HCT116 (cell line): Measurements from ENCODE around the gene CHFR. TPM values are rescaled to one million over a fixed set of nuclear protein-coding genes. Genes with fewer than 3 reads are reported as not detected.
"Not testable (repeated sequence)": the region's sequence is repeated elsewhere in the genome, so short reads cannot be mapped to it uniquely, and the experiment has no call there.

Experiments
- ATAC-seq: fragments of 200-7000 bp; cut with Tn5 transposase; 2 replicates; pipeline ENCODE4 v1.9.1; 2020; ENCODE audit warnings: mild to moderate bottlenecking, moderate library complexity
- BruUV-seq: library from RNA; stranded (reverse); fragments of 400-500 nt; replicated peaks from 2 replicates; lab custom pipeline; 2021; lab: Mats Ljungman, UMichigan
- CTCF ChIA-PET: fragments of 300-600 bp; sonication (Branson Sonifier 250); formaldehyde crosslinking; loops from one replicate; lab custom pipeline; 2021; ENCODE audit warnings: antibody characterized with exemption; lab: Charles Lee
- POLR2A ChIA-PET: fragments of 300-600, 350-600 bp; sonication (Branson Sonifier 250); formaldehyde crosslinking; loops from one replicate; lab custom pipeline; 2021; ENCODE audit warnings: antibody characterized with exemption; lab: Charles Lee
- RAD21 ChIA-PET, 2 experiments: fragments of 300-600 bp; sonication (Branson Sonifier 250); formaldehyde crosslinking; loops; one replicate each; lab custom pipeline; 2023; ENCODE audit warnings: low total read pairs in 2 of 2; ENCODE audit not compliant: uncharacterized antibody in 2 of 2, unreplicated experiment in 2 of 2, low non-redundant PET in 1 of 2; lab: Charles Lee
- DNase-seq: peaks from one replicate; pipeline ENCODE4 v3.0.0-alpha.2; 2010; ENCODE audit warnings: low read depth, low spot score
- H2AFZ ChIP-seq: fragments of 200-600 bp; shearing (Covaris generic), sonication (generic); 2 replicates; pipeline ENCODE4 v1.6.1; 2017; ENCODE audit warnings: low read depth, mixed run types, mixed read lengths, antibody characterized with exemption, low read length; ENCODE audit not compliant: poor library complexity, severe bottlenecking
- H3K27ac ChIP-seq: 2 replicates; pipeline ENCODE4 v1.5.1; 2012; ENCODE audit warnings: low read depth, low read length
- H3K27me3 ChIP-seq: fragments of 200-600 bp; sonication (generic); 2 replicates; pipeline ENCODE4 v1.6.1; 2016; ENCODE audit warnings: mixed run types, low read length, mixed read lengths; ENCODE audit not compliant: insufficient read depth
- H3K36me3 ChIP-seq, 2 experiments: fragments of 200-500 bp in 1 of 2; fragments of 200-600 bp in 1 of 2; sonication (Bioruptor generic) in 1 of 2; sonication (generic) in 1 of 2; 2 replicates each; pipeline versions ENCODE4 v1.5.1 to v1.6.1; 2014 to 2016; ENCODE audit warnings: low read length in 2 of 2, inconsistent platforms in 1 of 2, mixed read lengths in 1 of 2, mixed run types in 1 of 2; ENCODE audit not compliant: insufficient read depth in 2 of 2, control insufficient read depth in 1 of 2
- H3K4me1 ChIP-seq, 2 experiments: fragments of 200-600 bp in 1 of 2; sonication (generic) in 1 of 2; 2 replicates each; pipeline versions ENCODE4 v1.5.1 to v1.6.1; 2012 to 2017; ENCODE audit warnings: low read length in 2 of 2, inconsistent platforms in 1 of 2, mild to moderate bottlenecking in 1 of 2, mixed read lengths in 1 of 2, mixed run types in 1 of 2, moderate library complexity in 1 of 2; ENCODE audit not compliant: insufficient read depth in 2 of 2, control insufficient read depth in 1 of 2
- H3K4me2 ChIP-seq: fragments of 200-600 bp; sonication (generic); 2 replicates; pipeline ENCODE4 v1.6.1; 2017; ENCODE audit warnings: mixed run types, low read length, mixed read lengths
- H3K4me3 ChIP-seq, 2 experiments: fragments of 200-600 bp in 1 of 2; sonication (generic) in 1 of 2; replicated peaks in 1 of 2; 2 replicates each; pipeline ENCODE4 v1.5.1; 2011 to 2016; ENCODE audit warnings: low read length in 2 of 2, control low read depth in 1 of 2, low read depth in 1 of 2, mild to moderate bottlenecking in 1 of 2, mixed read lengths in 1 of 2, mixed run types in 1 of 2
- H3K79me2 ChIP-seq: fragments of 200-600 bp; sonication (generic); 2 replicates; pipeline ENCODE4 v1.6.1; 2017; ENCODE audit warnings: mild to moderate bottlenecking, mixed run types, low read length, moderate library complexity, mixed read lengths; ENCODE audit not compliant: insufficient read depth
- H3K9ac ChIP-seq: fragments of 200-600 bp; sonication (generic); 2 replicates; pipeline ENCODE4 v1.6.1; 2016; ENCODE audit warnings: low read length, mixed read lengths
- H3K9me2 ChIP-seq: fragments of 200-600 bp; sonication (generic), shearing (Covaris generic); 2 replicates; pipeline ENCODE4 v1.6.1; 2017; ENCODE audit warnings: mixed run types, mild to moderate bottlenecking, moderate library complexity; ENCODE audit not compliant: insufficient read depth
- H3K9me3 ChIP-seq, 2 experiments: fragments of 200-500 bp in 1 of 2; fragments of 200-600 bp in 1 of 2; sonication (Bioruptor generic) in 1 of 2; sonication (generic) in 1 of 2; 2 replicates each; pipeline ENCODE4 v1.6.1; 2014 to 2017; ENCODE audit warnings: low read length in 2 of 2, mixed read lengths in 2 of 2, inconsistent platforms in 1 of 2, low read depth in 1 of 2, mild to moderate bottlenecking in 1 of 2, mixed run types in 1 of 2, moderate library complexity in 1 of 2; ENCODE audit not compliant: control insufficient read depth in 1 of 2, insufficient read depth in 1 of 2
- H4K20me1 ChIP-seq: fragments of 200-600 bp; sonication (generic), shearing (Covaris generic); 2 replicates; pipeline ENCODE4 v1.6.1; 2017; ENCODE audit warnings: mixed run types, mild to moderate bottlenecking, moderate library complexity; ENCODE audit not compliant: insufficient read depth
- CBX3 ChIP-seq: IDR thresholded peaks from 2 replicates; pipeline ENCODE4 v1.6.1; 2012; ENCODE audit warnings: low read depth
- EGR1 ChIP-seq: IDR thresholded peaks from 2 replicates; pipeline ENCODE4 v1.6.1; 2012; ENCODE audit warnings: low read depth
- ELF1 ChIP-seq: IDR thresholded peaks from 2 replicates; pipeline ENCODE4 v1.6.1; 2012; ENCODE audit warnings: low read depth, borderline replicate concordance
- EZH2 ChIP-seq: fragments of 200-600 bp; sonication (generic); IDR thresholded peaks from 2 replicates; pipeline ENCODE4 v1.6.1; 2017; ENCODE audit warnings: antibody characterized with exemption, mixed run types
- EZH2phosphoT487 ChIP-seq: fragments of 200-600 bp; IDR thresholded peaks from 2 replicates; pipeline ENCODE4 v1.6.1; 2018; ENCODE audit warnings: antibody characterized with exemption, borderline replicate concordance
- JUND ChIP-seq: IDR thresholded peaks from 2 replicates; pipeline ENCODE4 v1.6.1; 2012
- POLR2A ChIP-seq: IDR thresholded peaks from 2 replicates; pipeline ENCODE4 v1.7.0; 2011; ENCODE audit warnings: borderline replicate concordance; ENCODE audit not compliant: insufficient read depth, insufficient read length; ENCODE audit errors: extremely low read depth
- POLR2AphosphoS5 ChIP-seq: IDR thresholded peaks from 2 replicates; pipeline ENCODE4 v1.6.1; 2011; ENCODE audit warnings: mild to moderate bottlenecking, low read depth, low read length, moderate library complexity
- SRF ChIP-seq: IDR thresholded peaks from 2 replicates; pipeline ENCODE4 v1.6.1; 2012; ENCODE audit warnings: low read depth
- YY1 ChIP-seq: IDR thresholded peaks from 2 replicates; pipeline ENCODE4 v1.6.1; 2011; ENCODE audit warnings: low read length, low read depth, moderate library complexity, mild to moderate bottlenecking; ENCODE audit not compliant: insufficient replicate concordance; ENCODE audit errors: extremely low read depth
- ZNF274 ChIP-seq: fragments of 200-500 bp; sonication (Bioruptor generic); IDR thresholded peaks from 2 replicates; pipeline ENCODE4 v1.6.1; 2014; ENCODE audit warnings: mild to moderate bottlenecking, low read depth, low read length, inconsistent platforms
- intact Hi-C: fragments of 100-400 bp; cut with micrococcal nuclease; formaldehyde crosslinking; loops from 2 replicates; pipeline ENCODE4 v1.10.0; 2022
- total RNA-seq: library from RNA; stranded (reverse); gene quantifications from one replicate; pipeline ENCODE4 v1.2.1, GENCODE V29; 2021; ENCODE audit not compliant: unreplicated experiment
- TF ChIP-seq, protein P1 (sequence below): IDR thresholded peaks from 2 replicates; pipeline ENCODE4 v1.6.1; 2012
- TF ChIP-seq, protein P2 (sequence below): IDR thresholded peaks from 2 replicates; pipeline ENCODE4 v1.6.1; 2012; ENCODE audit warnings: low read depth
- TF ChIP-seq, protein P3 (sequence below), 3 experiments: fragments of 200-600 bp in 1 of 3; sonication (generic) in 1 of 3; IDR thresholded peaks in 2 of 3; conservative IDR thresholded peaks in 1 of 3; 2 replicates each; pipeline ENCODE4 v1.5.1; 2012 to 2017; ENCODE audit warnings: low read depth in 2 of 3, low read length in 2 of 3, antibody characterized with exemption in 1 of 3, borderline replicate concordance in 1 of 3, control low read depth in 1 of 3, mild to moderate bottlenecking in 1 of 3, mixed read lengths in 1 of 3, mixed run types in 1 of 3, moderate library complexity in 1 of 3; ENCODE audit not compliant: insufficient read depth in 1 of 3

CHFR gene
- total RNA-seq, 1 experiment from 2014 or later = 0.39 TPM

DNA sequence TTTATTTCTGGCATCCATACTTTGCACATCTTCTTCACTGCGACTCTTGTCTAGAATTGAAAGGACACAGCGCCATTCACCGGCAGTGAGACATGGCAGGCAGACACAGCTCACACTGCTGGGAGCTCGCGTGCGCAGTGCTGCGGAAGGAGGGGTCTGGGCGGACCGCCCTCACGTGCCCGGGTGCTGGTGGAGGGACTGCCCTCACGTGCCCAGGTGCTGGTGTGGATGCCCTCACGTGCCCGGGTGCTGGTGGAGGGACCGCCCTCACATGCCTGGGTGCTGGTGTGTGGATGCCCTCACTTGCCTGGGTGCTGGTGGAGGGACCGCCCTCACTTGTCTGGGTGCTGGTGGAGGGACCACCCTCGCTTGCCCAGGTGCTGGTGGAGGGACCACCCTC, 30.8 kb downstream of the CHFR start:
- Histone ChIP-seq H3K4me2 (no peak overlapping the region), H3K4me3 (no peak overlapping the region), H3K36me3 (no peaks in the 10 kb centered on the region), H3K27ac (no peak overlapping the region), H3K4me1 (no peaks in the 10 kb centered on the region), H3K9me2 (no peaks in the 10 kb centered on the region), H3K79me2 (no peaks in the 10 kb centered on the region), H3K9me3 (peaks cover 0 to 5% of the 10 kb centered on the region in 2 experiments; a peak in 1 of 4 replicates), H4K20me1 (no peaks in the 10 kb centered on the region), H3K27me3 (no peaks in the 10 kb centered on the region), H2AFZ (no peak overlapping the region), H3K9ac (no peak overlapping the region)
- BruUV-seq = no TSS peak
- ChIA-PET RAD21 (no interaction called here), CTCF (no interaction called here), POLR2A (no interaction called here)
- TF ChIP-seq, protein P1, sequence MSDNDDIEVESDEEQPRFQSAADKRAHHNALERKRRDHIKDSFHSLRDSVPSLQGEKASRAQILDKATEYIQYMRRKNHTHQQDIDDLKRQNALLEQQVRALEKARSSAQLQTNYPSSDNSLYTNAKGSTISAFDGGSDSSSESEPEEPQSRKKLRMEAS = no peak
- no peak for TF ChIP-seq POLR2A
- TF ChIP-seq, protein P2, sequence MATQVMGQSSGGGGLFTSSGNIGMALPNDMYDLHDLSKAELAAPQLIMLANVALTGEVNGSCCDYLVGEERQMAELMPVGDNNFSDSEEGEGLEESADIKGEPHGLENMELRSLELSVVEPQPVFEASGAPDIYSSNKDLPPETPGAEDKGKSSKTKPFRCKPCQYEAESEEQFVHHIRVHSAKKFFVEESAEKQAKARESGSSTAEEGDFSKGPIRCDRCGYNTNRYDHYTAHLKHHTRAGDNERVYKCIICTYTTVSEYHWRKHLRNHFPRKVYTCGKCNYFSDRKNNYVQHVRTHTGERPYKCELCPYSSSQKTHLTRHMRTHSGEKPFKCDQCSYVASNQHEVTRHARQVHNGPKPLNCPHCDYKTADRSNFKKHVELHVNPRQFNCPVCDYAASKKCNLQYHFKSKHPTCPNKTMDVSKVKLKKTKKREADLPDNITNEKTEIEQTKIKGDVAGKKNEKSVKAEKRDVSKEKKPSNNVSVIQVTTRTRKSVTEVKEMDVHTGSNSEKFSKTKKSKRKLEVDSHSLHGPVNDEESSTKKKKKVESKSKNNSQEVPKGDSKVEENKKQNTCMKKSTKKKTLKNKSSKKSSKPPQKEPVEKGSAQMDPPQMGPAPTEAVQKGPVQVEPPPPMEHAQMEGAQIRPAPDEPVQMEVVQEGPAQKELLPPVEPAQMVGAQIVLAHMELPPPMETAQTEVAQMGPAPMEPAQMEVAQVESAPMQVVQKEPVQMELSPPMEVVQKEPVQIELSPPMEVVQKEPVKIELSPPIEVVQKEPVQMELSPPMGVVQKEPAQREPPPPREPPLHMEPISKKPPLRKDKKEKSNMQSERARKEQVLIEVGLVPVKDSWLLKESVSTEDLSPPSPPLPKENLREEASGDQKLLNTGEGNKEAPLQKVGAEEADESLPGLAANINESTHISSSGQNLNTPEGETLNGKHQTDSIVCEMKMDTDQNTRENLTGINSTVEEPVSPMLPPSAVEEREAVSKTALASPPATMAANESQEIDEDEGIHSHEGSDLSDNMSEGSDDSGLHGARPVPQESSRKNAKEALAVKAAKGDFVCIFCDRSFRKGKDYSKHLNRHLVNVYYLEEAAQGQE = no peak
- TF ChIP-seq EZH2phosphoT487 = no peak
- TF ChIP-seq JUND = no peak
- no peak for TF ChIP-seq EGR1
- TF ChIP-seq POLR2AphosphoS5 = no peak
- TF ChIP-seq, protein P3, sequence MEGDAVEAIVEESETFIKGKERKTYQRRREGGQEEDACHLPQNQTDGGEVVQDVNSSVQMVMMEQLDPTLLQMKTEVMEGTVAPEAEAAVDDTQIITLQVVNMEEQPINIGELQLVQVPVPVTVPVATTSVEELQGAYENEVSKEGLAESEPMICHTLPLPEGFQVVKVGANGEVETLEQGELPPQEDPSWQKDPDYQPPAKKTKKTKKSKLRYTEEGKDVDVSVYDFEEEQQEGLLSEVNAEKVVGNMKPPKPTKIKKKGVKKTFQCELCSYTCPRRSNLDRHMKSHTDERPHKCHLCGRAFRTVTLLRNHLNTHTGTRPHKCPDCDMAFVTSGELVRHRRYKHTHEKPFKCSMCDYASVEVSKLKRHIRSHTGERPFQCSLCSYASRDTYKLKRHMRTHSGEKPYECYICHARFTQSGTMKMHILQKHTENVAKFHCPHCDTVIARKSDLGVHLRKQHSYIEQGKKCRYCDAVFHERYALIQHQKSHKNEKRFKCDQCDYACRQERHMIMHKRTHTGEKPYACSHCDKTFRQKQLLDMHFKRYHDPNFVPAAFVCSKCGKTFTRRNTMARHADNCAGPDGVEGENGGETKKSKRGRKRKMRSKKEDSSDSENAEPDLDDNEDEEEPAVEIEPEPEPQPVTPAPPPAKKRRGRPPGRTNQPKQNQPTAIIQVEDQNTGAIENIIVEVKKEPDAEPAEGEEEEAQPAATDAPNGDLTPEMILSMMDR (IDR thresholded peaks at IDR 0.05 in 2 of 3, conservative IDR thresholded peaks at IDR 0.05 in 1 of 3; ENCODE audit: borderline replicate concordance in 1 of 3, insufficient read depth in 1 of 3, low read depth in 2 of 3, low read length in 2 of 3) = no peak
- no peak for TF ChIP-seq YY1
- TF ChIP-seq ZNF274 = no peak
- TF ChIP-seq EZH2 = no peak
- TF ChIP-seq SRF = no peak
- no peak for TF ChIP-seq ELF1
- no peak for TF ChIP-seq CBX3
- ATAC-seq = no peak
- DNase-seq = no peak
- intact Hi-C loops = no loop called here

DNA sequence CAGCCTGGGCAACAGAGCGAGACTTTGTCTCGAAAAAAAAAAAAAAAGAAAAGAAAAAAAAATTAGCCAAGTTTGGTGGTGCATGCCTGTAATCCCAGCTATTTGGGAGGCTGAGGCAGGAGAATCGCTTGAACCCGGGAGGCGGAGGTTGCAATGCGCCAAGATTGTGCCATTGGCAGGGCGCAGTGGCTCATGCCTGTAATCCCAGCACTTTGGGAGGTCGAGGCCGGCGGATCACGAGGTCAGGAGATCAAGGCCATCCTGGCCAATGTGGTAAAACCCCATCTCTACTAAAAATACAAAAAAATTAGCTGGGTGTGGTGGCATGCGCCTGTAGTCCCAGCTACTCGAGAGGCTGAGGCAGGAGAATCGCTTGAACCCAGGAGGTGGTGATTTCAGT, 32.2 kb downstream of the CHFR start:
- H3K9me3 ChIP-seq, DNase-seq, CTCF ChIA-PET, H3K4me2 ChIP-seq, ATAC-seq, H3K27me3 ChIP-seq, H4K20me1 ChIP-seq, H3K4me1 ChIP-seq, H3K9ac ChIP-seq, H2AFZ ChIP-seq, H3K27ac ChIP-seq, H3K4me3 ChIP-seq, RAD21 ChIA-PET, H3K9me2 ChIP-seq, H3K36me3 ChIP-seq, intact Hi-C loops, BruUV-seq, H3K79me2 ChIP-seq, POLR2A ChIA-PET: not testable (repeated sequence)
